ENCODE measurements around the gene EPS8L3.

GRCh38 chr1:109786112-109786480 is 22.4 kb upstream of the EPS8L3 start:
- TF ChIP-seq, protein P1, sequence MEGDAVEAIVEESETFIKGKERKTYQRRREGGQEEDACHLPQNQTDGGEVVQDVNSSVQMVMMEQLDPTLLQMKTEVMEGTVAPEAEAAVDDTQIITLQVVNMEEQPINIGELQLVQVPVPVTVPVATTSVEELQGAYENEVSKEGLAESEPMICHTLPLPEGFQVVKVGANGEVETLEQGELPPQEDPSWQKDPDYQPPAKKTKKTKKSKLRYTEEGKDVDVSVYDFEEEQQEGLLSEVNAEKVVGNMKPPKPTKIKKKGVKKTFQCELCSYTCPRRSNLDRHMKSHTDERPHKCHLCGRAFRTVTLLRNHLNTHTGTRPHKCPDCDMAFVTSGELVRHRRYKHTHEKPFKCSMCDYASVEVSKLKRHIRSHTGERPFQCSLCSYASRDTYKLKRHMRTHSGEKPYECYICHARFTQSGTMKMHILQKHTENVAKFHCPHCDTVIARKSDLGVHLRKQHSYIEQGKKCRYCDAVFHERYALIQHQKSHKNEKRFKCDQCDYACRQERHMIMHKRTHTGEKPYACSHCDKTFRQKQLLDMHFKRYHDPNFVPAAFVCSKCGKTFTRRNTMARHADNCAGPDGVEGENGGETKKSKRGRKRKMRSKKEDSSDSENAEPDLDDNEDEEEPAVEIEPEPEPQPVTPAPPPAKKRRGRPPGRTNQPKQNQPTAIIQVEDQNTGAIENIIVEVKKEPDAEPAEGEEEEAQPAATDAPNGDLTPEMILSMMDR (IDR thresholded peaks at IDR 0.05; ENCODE audit: low read length) = no peak
- no peak for TF ChIP-seq EZH2 (optimal IDR thresholded peaks at IDR 0.05; ENCODE audit: low read depth, low read length)

All from MM.1S (cell line).